ENCODE results near the gene NEUROG3.
A peak's percentile ranks its signal among the peaks of the same experiment; 100 is the strongest.

The NEUROG3 gene

GRCh38 chr10:69584624-69585023 lies 11.4 kb upstream of the NEUROG3 start:
- 0 out of 2 replicates have a peak, but pooled peaks cover 6% of the 10 kb centered on the region for H3K4me1 ChIP-seq
- H3K36me3 ChIP-seq = no peaks in the 10 kb centered on the region
- H3K27ac ChIP-seq = no peak overlapping the region
- H3K4me3 ChIP-seq = no peak overlapping the region
- H3K27me3 ChIP-seq = peaks cover 19% of the 10 kb centered on the region
- H3K4me2 ChIP-seq = no peak overlapping the region
- peaks cover 4% of the 10 kb centered on the region for H3K9me3 ChIP-seq
- TF ChIP-seq Cebpa-rat (IDR thresholded peaks at IDR 0.05) = no peak
- H3K9ac ChIP-seq = no peak overlapping the region
- H4K20me1 ChIP-seq = peaks cover 6% of the 10 kb centered on the region; the same call in 1 of the 2 replicates

GRCh38 chr10:69583106-69583505 lies 9.9 kb upstream of the NEUROG3 start:
- Histone ChIP-seq H3K9ac (no peak overlapping the region), H3K9me3 (peaks cover 4% of the 10 kb centered on the region), H3K27ac (no peak overlapping the region), H3K36me3 (no peaks in the 10 kb centered on the region), H4K20me1 (peaks cover 18% of the 10 kb centered on the region; the same call in 1 of the 2 replicates), H3K4me3 (no peak overlapping the region), H3K4me1 (0 out of 2 replicates have a peak, but pooled peaks cover under 1% of the 10 kb centered on the region), H3K27me3 (peaks cover 34% of the 10 kb centered on the region), H3K4me2 (no peak overlapping the region)
- TF ChIP-seq Cebpa-rat (IDR thresholded peaks at IDR 0.05) = no peak

GRCh38 chr10:69580435-69580834 lies 7.2 kb upstream of the NEUROG3 start:
- no peak overlapping the region for H3K4me3 ChIP-seq
- H4K20me1 ChIP-seq = peaks cover 45% of the 10 kb centered on the region
- H3K27me3 ChIP-seq = peaks cover 61% of the 10 kb centered on the region
- no peaks in the 10 kb centered on the region for H3K36me3 ChIP-seq
- no peak overlapping the region for H3K4me2 ChIP-seq
- H3K9me3 ChIP-seq = peaks cover 4% of the 10 kb centered on the region
- no peak for TF ChIP-seq Cebpa-rat (IDR thresholded peaks at IDR 0.05)
- H3K4me1 ChIP-seq = no peaks in the 10 kb centered on the region
- H3K9ac ChIP-seq = no peak overlapping the region
- no peak overlapping the region for H3K27ac ChIP-seq

DNA sequence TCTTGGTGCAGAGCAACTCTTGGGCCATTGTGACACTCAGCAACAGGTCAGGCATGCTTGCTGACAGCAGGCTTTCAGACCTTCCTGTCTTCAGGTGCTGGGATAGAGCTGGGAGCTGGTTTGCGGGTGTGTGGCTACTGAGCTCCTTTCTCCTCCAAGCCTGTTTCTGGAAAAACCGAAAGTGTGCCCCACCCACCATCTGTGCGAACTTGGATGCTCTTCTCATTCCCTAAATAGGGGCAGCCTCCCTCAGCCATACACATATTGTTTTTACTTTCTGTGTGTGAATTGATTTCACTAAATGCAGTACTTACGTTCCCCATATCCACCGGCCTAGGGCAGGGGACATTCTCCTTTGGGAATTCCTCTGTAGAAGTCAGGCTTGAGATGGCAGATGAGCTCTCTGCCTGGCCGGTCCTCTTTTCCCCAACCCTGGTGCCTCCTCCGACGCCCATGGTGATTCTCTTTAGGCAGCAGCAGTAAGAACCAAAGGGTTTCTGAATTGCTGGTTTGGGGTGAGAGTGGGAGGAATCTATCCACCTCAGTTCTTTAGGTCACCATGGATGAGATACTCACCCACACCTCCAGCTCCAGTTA lies 6.3 kb upstream of the NEUROG3 start:
- H3K36me3 ChIP-seq = no peaks in the 10 kb centered on the region
- H3K4me3 ChIP-seq = no peak overlapping the region
- peaks cover 4% of the 10 kb centered on the region for H3K9me3 ChIP-seq
- peaks cover 70% of the 10 kb centered on the region for H3K27me3 ChIP-seq
- no peak overlapping the region for H3K4me2 ChIP-seq
- H3K27ac ChIP-seq = no peak overlapping the region
- peaks cover 5% of the 10 kb centered on the region for H3K4me1 ChIP-seq
- H3K9ac ChIP-seq = no peak overlapping the region
- peaks cover 53% of the 10 kb centered on the region for H4K20me1 ChIP-seq
- no peak for TF ChIP-seq Cebpa-rat (IDR thresholded peaks at IDR 0.05)

DNA sequence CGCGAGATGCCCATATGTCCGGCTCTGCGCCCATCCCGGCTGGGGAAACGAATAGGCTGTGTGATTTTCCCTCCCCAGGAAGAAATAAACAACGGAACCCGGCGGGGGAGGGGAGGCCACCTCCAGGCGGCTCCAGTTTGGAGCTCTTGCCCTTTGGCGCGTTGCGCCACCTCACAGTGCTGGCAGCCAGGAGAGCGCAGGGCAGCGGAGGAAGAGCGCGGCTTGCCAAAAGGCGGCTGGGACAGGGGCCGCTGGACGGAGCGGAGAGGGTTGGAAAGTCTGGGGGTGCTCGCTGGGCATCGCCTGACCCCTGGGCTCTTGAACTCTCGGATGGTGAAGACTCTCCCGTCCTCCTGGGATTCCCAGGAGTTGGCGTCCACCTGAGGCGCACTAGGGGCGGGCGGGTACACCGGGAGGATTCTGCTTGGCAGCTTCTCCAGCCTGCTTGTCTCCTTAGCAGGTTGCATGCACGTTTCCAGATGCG lies 5.3 kb upstream of the NEUROG3 start:
- Histone ChIP-seq H3K27ac (no peak overlapping the region), H4K20me1 (peaks cover 64% of the 10 kb centered on the region), H3K9ac (no peak overlapping the region), H3K4me3 (no peak overlapping the region), H3K9me3 (peaks cover 4% of the 10 kb centered on the region), H3K4me2 (no peak overlapping the region), H3K27me3 (peaks cover 80% of the 10 kb centered on the region), H3K36me3 (no peaks in the 10 kb centered on the region), H3K4me1 (peaks cover 15% of the 10 kb centered on the region)
- TF ChIP-seq Cebpa-rat (IDR thresholded peaks at IDR 0.05) = no peak

DNA sequence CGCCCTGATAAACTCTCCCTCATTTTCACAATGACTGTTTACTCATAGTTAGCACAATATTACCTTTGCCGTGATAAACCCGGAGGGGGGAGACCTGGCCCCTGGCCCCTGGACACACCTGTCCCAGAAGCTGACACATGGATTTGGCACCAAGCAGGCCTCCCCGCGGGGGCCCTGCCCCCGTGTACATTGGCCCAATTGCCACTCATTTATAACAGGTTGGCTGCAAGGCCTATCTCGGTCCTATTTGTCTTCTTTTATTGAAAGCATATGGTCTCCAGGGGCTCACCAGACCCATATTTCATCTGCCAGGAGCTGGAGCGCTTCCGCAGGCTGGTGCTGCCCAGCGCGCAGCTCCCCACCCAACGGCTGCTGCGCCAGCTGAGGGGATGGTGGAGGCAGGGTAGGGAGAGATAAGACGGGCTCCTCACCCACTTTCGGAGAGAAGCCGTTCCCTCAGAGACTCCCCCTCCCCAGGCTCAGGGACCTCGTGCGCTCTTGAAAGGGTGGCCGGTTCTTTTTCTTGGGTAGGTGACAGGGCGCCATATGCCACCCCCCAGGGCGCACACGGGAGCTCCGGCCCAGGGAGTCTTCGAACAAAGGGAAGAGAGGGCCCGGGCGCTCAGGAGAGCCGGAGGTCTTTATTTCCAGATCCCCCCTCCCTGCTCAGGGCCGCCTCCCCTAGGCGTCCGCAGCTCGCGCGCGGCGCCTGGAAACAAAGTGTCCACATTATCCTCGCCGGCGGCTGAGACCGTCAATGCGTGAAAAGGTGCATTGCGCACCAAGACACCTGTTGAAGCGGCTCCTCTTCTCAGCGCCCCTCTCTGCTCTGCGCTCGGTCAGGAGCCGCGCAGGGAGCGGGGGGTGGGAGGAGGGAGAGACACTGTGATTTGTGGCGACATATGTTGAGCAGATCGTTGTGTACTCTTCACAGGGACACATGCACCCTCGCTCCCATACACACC lies 4.3 kb upstream of the NEUROG3 start:
- Histone ChIP-seq H3K4me3 (no peak overlapping the region), H4K20me1 (peaks cover 67% of the 10 kb centered on the region), H3K9me3 (peaks cover 4% of the 10 kb centered on the region), H3K27ac (no peak overlapping the region), H3K36me3 (no peaks in the 10 kb centered on the region), H3K27me3 (peaks cover 90% of the 10 kb centered on the region), H3K4me2 (no peak overlapping the region), H3K4me1 (peaks cover 25% of the 10 kb centered on the region), H3K9ac (no peak overlapping the region)
- TF ChIP-seq Cebpa-rat (IDR thresholded peaks at IDR 0.05) = no peak

- TF ChIP-seq Cebpa-rat (IDR thresholded peaks at IDR 0.05) = no peak
- no peak overlapping the region for H3K9ac ChIP-seq
- peaks cover 100% of the 10 kb centered on the region for H3K27me3 ChIP-seq
Observed at GRCh38 chr10:69576334-69577011, 3.3 kb upstream of the NEUROG3 start.

DNA sequence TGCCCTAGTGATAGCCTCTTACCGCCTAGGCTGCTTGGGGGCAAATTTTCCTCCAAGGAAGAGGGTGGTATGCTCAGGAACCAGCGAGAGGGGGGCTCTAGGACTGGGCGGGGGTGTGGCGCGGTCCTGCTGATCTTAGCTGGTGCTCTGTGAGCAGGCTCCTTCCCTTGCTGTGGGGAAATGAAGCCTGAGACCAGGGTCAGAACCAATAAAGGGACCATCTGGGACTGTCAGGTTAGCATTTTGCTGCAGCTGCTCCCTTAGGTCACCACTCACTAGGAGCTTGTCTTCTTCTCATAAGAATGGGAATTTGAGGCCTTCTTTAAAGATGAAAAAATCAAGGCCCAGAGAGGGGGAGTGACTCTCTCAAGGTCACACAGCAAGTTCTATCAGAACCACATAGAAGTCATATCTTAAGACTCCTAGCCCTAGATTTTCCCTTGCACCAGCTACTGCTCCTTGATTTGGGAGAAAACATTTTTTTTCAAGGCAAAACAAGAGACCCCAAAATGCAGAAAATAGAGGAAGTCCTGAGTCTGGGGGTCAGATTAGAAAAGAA lies 2.0 kb upstream of the NEUROG3 start:
- Histone ChIP-seq H3K9me3 (peaks cover under 1% of the 10 kb centered on the region; the same call in 1 of the 2 replicates), H3K4me1 (peaks cover 38% of the 10 kb centered on the region), H3K4me2 (peak overlapping the region; percentile 98; the same call in 1 of the 2 replicates), H4K20me1 (peaks cover 91% of the 10 kb centered on the region), H3K27me3 (peaks cover 100% of the 10 kb centered on the region), H3K4me3 (peak overlapping the region; percentile 64; the same call in 1 of the 2 replicates), H3K36me3 (no peaks in the 10 kb centered on the region), H3K9ac (no peak overlapping the region), H3K27ac (no peak overlapping the region)
- TF ChIP-seq Cebpa-rat (IDR thresholded peaks at IDR 0.05) = no peak

More at GRCh38 chr10:69576334-69577011, 3.3 kb upstream of the NEUROG3 start:
- peaks cover 4% of the 10 kb centered on the region for H3K9me3 ChIP-seq
- no peaks in the 10 kb centered on the region for H3K36me3 ChIP-seq
- no peak overlapping the region for H3K4me3 ChIP-seq
- no peak overlapping the region for H3K27ac ChIP-seq
- no peak overlapping the region for H3K4me2 ChIP-seq
- H3K4me1 ChIP-seq = peaks cover 36% of the 10 kb centered on the region
- H4K20me1 ChIP-seq = peaks cover 78% of the 10 kb centered on the region

GRCh38 chr10:69574571-69574978 lies 1.4 kb upstream of the NEUROG3 start:
- Histone ChIP-seq H3K4me3 (peak overlapping the region; percentile 64), H3K4me1 (peaks cover 38% of the 10 kb centered on the region), H3K9me3 (no peaks in the 10 kb centered on the region; the same call in 1 of the 2 replicates), H4K20me1 (peaks cover 91% of the 10 kb centered on the region), H3K4me2 (peak overlapping the region; percentile 98), H3K36me3 (no peaks in the 10 kb centered on the region), H3K27ac (no peak overlapping the region), H3K9ac (no peak overlapping the region), H3K27me3 (peaks cover 100% of the 10 kb centered on the region)
- no peak for TF ChIP-seq Cebpa-rat (IDR thresholded peaks at IDR 0.05)

Measured in BLaER1 (cell line).